SK-N-SH (cell line): ENCODE results near the gene AGBL5. TPM values are rescaled to one million over a fixed set of nuclear protein-coding genes. Genes with fewer than 3 reads are reported as not detected.

Experiments
- CTCF ChIA-PET: fragments of 300-600, 350-600 bp; formaldehyde crosslinking; extraction: SDS; loops from one replicate; lab custom pipeline; 2021; lab: Yijun Ruan, JAX
- POLR2A ChIA-PET: fragments of 350-600 bp; sonication (Branson Sonifier 250); formaldehyde crosslinking; extraction: SDS; loops from one replicate; lab custom pipeline; 2020; ENCODE audit warnings: antibody characterized with exemption, inconsistent platforms; lab: Yijun Ruan, JAX
- DNase-seq: peaks from one replicate; pipeline ENCODE4 v3.0.0; 2012
- H2AFZ ChIP-seq: fragments of 200-600 bp; sonication (generic); 2 replicates; pipeline ENCODE4 v1.8.1; 2016; ENCODE audit warnings: antibody characterized with exemption, mild to moderate bottlenecking, low read depth
- H3F3A ChIP-seq: fragments of 200-600 bp; sonication (generic); replicated peaks from 2 replicates; pipeline ENCODE3; 2016; ENCODE audit warnings: antibody characterized with exemption, mild to moderate bottlenecking; ENCODE audit not compliant: insufficient read depth
- H3K27ac ChIP-seq, 2 experiments: fragments of 200-500 bp in 1 of 2; fragments of 200-600 bp in 1 of 2; sonication (Bioruptor generic) in 1 of 2; sonication (generic), shearing (Covaris generic) in 1 of 2; 2 replicates each; pipeline versions ENCODE4 v1.5.1 to v1.6.1; 2014 to 2016; ENCODE audit warnings: low read depth in 2 of 2, inconsistent platforms in 1 of 2, low read length in 1 of 2, mild to moderate bottlenecking in 1 of 2, mixed read lengths in 1 of 2
- H3K27me3 ChIP-seq: fragments of 200-600 bp; sonication (generic), shearing (Covaris generic); 2 replicates; pipeline ENCODE4 v1.6.1; 2016; ENCODE audit warnings: mixed run types; ENCODE audit not compliant: insufficient read depth
- H3K36me3 ChIP-seq, 2 experiments: fragments of 200-500 bp in 1 of 2; fragments of 200-600 bp in 1 of 2; sonication (Bioruptor generic) in 1 of 2; sonication (generic) in 1 of 2; replicated peaks in 1 of 2; 2 replicates each; pipeline versions ENCODE3 to v1.5.1; 2014 to 2016; ENCODE audit warnings: low read length in 1 of 2, mild to moderate bottlenecking in 1 of 2; ENCODE audit not compliant: insufficient read depth in 2 of 2, control insufficient read depth in 1 of 2
- H3K4me1 ChIP-seq, 2 experiments: fragments of 200-500 bp in 1 of 2; fragments of 200-600 bp in 1 of 2; sonication (Bioruptor generic) in 1 of 2; sonication (generic), shearing (Covaris generic) in 1 of 2; 2 replicates each; pipeline versions ENCODE4 v1.5.1 to v1.6.1; 2014 to 2016; ENCODE audit warnings: low read depth in 1 of 2, low read length in 1 of 2, mixed run types in 1 of 2; ENCODE audit not compliant: insufficient read depth in 2 of 2, control insufficient read depth in 1 of 2
- H3K4me2 ChIP-seq: fragments of 200-600 bp; sonication (generic), shearing (Covaris generic); 2 replicates; pipeline ENCODE4 v1.6.1; 2017; ENCODE audit warnings: mixed run types
- H3K4me3 ChIP-seq, 2 experiments: fragments of 200-500 bp in 1 of 2; fragments of 200-600 bp in 1 of 2; sonication (Bioruptor generic) in 1 of 2; sonication (generic), shearing (Covaris generic) in 1 of 2; 2 replicates each; pipeline versions ENCODE4 v1.5.1 to v1.8.1; 2014 to 2016; ENCODE audit warnings: low read depth in 2 of 2, inconsistent platforms in 1 of 2, low read length in 1 of 2, mild to moderate bottlenecking in 1 of 2, mixed read lengths in 1 of 2, moderate library complexity in 1 of 2
- H3K79me2 ChIP-seq: fragments of 200-600 bp; sonication (generic); 2 replicates; pipeline ENCODE4 v1.8.1; 2017; ENCODE audit warnings: mild to moderate bottlenecking; ENCODE audit not compliant: insufficient read depth
- H3K9ac ChIP-seq: fragments of 200-600 bp; sonication (generic); 2 replicates; pipeline ENCODE4 v1.6.1; 2017; ENCODE audit warnings: mixed run types
- H3K9me2 ChIP-seq: fragments of 200-600 bp; sonication (generic); 2 replicates; pipeline ENCODE4 v1.6.1; 2017; ENCODE audit warnings: mixed run types
- H3K9me3 ChIP-seq: fragments of 200-600 bp; sonication (generic); 2 replicates; pipeline ENCODE4 v1.6.1; 2017; ENCODE audit warnings: mixed run types, mild to moderate bottlenecking, moderate library complexity
- H4K20me1 ChIP-seq: fragments of 200-600 bp; sonication (generic); 2 replicates; pipeline ENCODE4 v1.6.1; 2017; ENCODE audit warnings: mild to moderate bottlenecking, mixed run types; ENCODE audit not compliant: insufficient read depth
- ELF1 ChIP-seq: IDR thresholded peaks from 2 replicates; pipeline ENCODE4 v1.4.0; 2012
- EZH2phosphoT487 ChIP-seq: fragments of 200-600 bp; sonication (generic); IDR thresholded peaks from 2 replicates; pipeline ENCODE4 v1.6.1; 2017; ENCODE audit warnings: low read depth, mixed run types, mild to moderate bottlenecking, antibody characterized with exemption, moderate library complexity, borderline replicate concordance
- FOSL2 ChIP-seq: IDR thresholded peaks from 2 replicates; pipeline ENCODE4 v1.4.0; 2012; ENCODE audit warnings: low read depth, mild to moderate bottlenecking, moderate library complexity, borderline replicate concordance
- FOXJ3 ChIP-seq: sonication (generic); formaldehyde crosslinking; IDR thresholded peaks from 2 replicates; pipeline ENCODE4 v1.5.1; 2020; ENCODE audit warnings: mild to moderate bottlenecking, missing genetic modification reagents
- FOXM1 ChIP-seq: IDR thresholded peaks from 2 replicates; pipeline ENCODE4 v1.4.0; 2012; ENCODE audit warnings: low read depth, mild to moderate bottlenecking
- GABPA ChIP-seq: IDR thresholded peaks from 2 replicates; pipeline ENCODE4 v1.4.0; 2012; ENCODE audit warnings: low read depth, mild to moderate bottlenecking
- GATA2 ChIP-seq: sonication (generic); formaldehyde crosslinking; IDR thresholded peaks from 2 replicates; pipeline ENCODE4 v1.5.0; 2020; ENCODE audit warnings: mild to moderate bottlenecking, missing genetic modification reagents
- NFIC ChIP-seq: IDR thresholded peaks from 2 replicates; pipeline ENCODE4 v1.4.0; 2012; ENCODE audit warnings: borderline replicate concordance
- RAD21 ChIP-seq: IDR thresholded peaks from 2 replicates; pipeline ENCODE4 v1.6.1; 2012; ENCODE audit warnings: mild to moderate bottlenecking, low read length
- RCOR1 ChIP-seq: fragments of 150-350 bp; IDR thresholded peaks from 2 replicates; pipeline ENCODE4 v1.6.1; 2017; ENCODE audit warnings: antibody characterized with exemption, low read length
- RFX5 ChIP-seq: IDR thresholded peaks from 2 replicates; pipeline ENCODE4 v1.6.1; 2012; ENCODE audit warnings: mild to moderate bottlenecking, improper control_type of control experiment, low read length
- TEAD4 ChIP-seq: IDR thresholded peaks from 2 replicates; pipeline ENCODE4 v1.4.0; 2012; ENCODE audit warnings: mild to moderate bottlenecking, borderline replicate concordance; ENCODE audit not compliant: insufficient read depth
- WGBS: methylation state at CpG from one replicate; pipeline ENCODE4 v1.1.6; 2017; ENCODE audit warnings: low lambda C conversion rate; 5-methylcytosine and 5-hydroxymethylcytosine counted together
- polyA plus RNA-seq, 3 experiments: library from polyadenylated mRNA; depleted of rRNA; stranded (reverse); fragments of >200 nt; gene quantifications; 2 replicates each; pipeline ENCODE4 v1.2.3, GENCODE V29; 2012
- TF ChIP-seq, protein P1 (sequence below): IDR thresholded peaks from 2 replicates; pipeline ENCODE4 v1.4.0; 2012; ENCODE audit warnings: low read depth
- TF ChIP-seq, protein P2 (sequence below): fragments of 150-350 bp; IDR thresholded peaks from 2 replicates; pipeline ENCODE4 v1.6.1; 2017; ENCODE audit warnings: antibody characterized with exemption, low read length, low read depth, borderline replicate concordance
- TF ChIP-seq, protein P3 (sequence below): IDR thresholded peaks from 2 replicates; pipeline ENCODE4 v1.6.1; 2012; ENCODE audit warnings: mild to moderate bottlenecking, low read depth, low read length, moderate library complexity
- TF ChIP-seq, protein P4 (sequence below): IDR thresholded peaks from 2 replicates; pipeline ENCODE4; 2012

Gene AGBL5
- polyA plus RNA-seq, 1 of the 3 experiments (the other 2 are of a cell fraction): 45.5 TPM

DNA sequence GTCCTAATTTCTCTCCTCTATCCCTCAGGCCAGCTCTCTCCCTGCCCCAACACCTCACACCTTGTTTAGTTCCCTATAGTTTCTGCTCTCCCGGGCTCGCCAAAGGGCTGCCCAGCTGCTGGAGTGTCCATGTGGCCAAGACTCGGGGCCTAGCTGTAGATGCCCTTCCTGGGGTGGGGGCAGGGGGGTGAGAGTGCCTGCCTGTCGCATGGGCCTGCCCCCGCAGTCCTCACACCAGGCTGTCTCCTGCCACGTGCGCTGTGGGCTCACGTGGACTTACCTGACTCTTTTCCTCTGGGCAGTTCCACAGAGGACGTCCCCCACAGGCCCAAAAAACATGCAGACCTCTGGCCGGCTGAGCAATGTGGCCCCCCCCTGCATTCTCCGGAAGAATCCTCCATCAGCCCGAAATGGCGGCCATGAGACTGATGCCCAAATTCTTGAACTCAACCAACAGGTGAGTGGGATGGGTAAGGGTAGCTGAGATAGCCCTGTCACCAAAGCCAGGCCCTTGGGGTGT lies 26.1 kb upstream of the AGBL5 start (continued):
- TF ChIP-seq EZH2phosphoT487: no peak
- TF ChIP-seq, protein P1, sequence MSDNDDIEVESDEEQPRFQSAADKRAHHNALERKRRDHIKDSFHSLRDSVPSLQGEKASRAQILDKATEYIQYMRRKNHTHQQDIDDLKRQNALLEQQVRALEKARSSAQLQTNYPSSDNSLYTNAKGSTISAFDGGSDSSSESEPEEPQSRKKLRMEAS: no peak

DNA sequence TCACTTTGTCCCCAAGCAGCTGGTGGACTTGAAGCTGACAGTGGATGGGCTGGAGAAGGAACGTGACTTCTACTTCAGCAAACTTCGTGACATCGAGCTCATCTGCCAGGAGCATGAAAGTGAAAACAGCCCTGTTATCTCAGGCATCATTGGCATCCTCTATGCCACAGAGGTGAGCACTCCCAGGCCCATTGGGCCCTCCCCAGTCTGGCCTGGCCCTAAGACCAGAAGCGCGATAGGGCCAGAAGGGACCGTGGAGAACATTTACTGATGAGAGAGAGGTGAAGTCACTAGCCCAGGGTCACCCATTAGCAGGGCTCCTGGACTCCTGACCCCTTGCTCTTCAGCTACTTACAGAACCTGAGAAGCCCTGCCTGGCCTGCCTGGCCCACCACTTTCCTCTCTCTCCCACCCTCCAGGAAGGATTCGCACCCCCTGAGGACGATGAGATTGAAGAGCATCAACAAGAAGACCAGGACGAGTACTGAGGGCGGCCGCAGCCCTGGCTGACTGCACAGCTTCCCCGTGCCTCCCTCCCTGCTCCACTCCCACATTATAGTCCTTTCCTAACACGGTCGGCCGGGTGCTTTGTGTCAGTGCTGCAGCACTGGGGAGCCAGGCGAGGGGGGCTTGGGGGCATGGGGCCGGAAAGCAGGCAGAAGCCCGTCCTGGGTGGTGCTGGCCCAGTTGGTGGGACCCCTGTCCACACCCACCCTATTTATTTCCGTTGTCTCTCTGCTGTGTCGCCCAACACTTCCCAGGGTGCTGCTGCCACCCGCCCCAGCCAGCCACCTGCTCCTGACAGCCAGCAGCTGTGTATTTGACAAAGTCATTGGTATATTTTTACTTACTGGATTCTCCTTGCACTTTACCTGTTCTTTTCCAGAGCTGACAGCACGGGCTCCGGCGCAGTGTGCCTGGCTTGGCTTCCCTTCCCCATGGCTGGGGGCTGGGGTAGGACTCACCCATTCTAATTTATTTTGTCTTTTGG lies 25.3 kb upstream of the AGBL5 start:
- no peak overlapping the region for H3K27ac ChIP-seq
- H4K20me1 ChIP-seq: no peaks in the 10 kb centered on the region

More for the DNA sequence above, 25.3 kb upstream of the AGBL5 start:
- no peak for DNase-seq
- no peak overlapping the region for H3K4me3 ChIP-seq
- H3F3A ChIP-seq: no peaks in the 10 kb centered on the region
- no peaks in the 10 kb centered on the region for H3K27me3 ChIP-seq
- H3K9me2 ChIP-seq: no peaks in the 10 kb centered on the region
- TF ChIP-seq, protein P2, sequence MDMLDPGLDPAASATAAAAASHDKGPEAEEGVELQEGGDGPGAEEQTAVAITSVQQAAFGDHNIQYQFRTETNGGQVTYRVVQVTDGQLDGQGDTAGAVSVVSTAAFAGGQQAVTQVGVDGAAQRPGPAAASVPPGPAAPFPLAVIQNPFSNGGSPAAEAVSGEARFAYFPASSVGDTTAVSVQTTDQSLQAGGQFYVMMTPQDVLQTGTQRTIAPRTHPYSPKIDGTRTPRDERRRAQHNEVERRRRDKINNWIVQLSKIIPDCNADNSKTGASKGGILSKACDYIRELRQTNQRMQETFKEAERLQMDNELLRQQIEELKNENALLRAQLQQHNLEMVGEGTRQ: no peak
- no peak for TF ChIP-seq EZH2phosphoT487
- TF ChIP-seq, protein P3, sequence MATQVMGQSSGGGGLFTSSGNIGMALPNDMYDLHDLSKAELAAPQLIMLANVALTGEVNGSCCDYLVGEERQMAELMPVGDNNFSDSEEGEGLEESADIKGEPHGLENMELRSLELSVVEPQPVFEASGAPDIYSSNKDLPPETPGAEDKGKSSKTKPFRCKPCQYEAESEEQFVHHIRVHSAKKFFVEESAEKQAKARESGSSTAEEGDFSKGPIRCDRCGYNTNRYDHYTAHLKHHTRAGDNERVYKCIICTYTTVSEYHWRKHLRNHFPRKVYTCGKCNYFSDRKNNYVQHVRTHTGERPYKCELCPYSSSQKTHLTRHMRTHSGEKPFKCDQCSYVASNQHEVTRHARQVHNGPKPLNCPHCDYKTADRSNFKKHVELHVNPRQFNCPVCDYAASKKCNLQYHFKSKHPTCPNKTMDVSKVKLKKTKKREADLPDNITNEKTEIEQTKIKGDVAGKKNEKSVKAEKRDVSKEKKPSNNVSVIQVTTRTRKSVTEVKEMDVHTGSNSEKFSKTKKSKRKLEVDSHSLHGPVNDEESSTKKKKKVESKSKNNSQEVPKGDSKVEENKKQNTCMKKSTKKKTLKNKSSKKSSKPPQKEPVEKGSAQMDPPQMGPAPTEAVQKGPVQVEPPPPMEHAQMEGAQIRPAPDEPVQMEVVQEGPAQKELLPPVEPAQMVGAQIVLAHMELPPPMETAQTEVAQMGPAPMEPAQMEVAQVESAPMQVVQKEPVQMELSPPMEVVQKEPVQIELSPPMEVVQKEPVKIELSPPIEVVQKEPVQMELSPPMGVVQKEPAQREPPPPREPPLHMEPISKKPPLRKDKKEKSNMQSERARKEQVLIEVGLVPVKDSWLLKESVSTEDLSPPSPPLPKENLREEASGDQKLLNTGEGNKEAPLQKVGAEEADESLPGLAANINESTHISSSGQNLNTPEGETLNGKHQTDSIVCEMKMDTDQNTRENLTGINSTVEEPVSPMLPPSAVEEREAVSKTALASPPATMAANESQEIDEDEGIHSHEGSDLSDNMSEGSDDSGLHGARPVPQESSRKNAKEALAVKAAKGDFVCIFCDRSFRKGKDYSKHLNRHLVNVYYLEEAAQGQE: no peak
- no peak for TF ChIP-seq FOXM1
- TF ChIP-seq FOXJ3 (CRISPR knock-in tag): no peak
- no peak for TF ChIP-seq RCOR1
- TF ChIP-seq GATA2 (CRISPR knock-in tag): no peak
- no peak for TF ChIP-seq TEAD4
- TF ChIP-seq FOSL2: no peak
- TF ChIP-seq NFIC: no peak
- TF ChIP-seq, protein P1: no peak
- TF ChIP-seq, protein P4, sequence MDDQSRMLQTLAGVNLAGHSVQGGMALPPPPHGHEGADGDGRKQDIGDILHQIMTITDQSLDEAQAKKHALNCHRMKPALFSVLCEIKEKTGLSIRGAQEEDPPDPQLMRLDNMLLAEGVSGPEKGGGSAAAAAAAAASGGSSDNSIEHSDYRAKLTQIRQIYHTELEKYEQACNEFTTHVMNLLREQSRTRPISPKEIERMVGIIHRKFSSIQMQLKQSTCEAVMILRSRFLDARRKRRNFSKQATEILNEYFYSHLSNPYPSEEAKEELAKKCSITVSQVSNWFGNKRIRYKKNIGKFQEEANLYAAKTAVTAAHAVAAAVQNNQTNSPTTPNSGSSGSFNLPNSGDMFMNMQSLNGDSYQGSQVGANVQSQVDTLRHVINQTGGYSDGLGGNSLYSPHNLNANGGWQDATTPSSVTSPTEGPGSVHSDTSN: no peak
- TF ChIP-seq GABPA: no peak
- TF ChIP-seq ELF1: no peak
- no peak for TF ChIP-seq RFX5
- no peak for TF ChIP-seq RAD21
- H3K79me2 ChIP-seq: peaks cover 8% of the 10 kb centered on the region; the same call in 1 of the 2 replicates
- POLR2A ChIA-PET: no interaction called here
- no peaks in the 10 kb centered on the region for H3K9me3 ChIP-seq
- CTCF ChIA-PET: interaction anchor here (0.9 to 33.3 kb wide), 8 partner anchors 9 to 180 kb away, joined by 3 to 1017 read pairs (median 4); partner anchors contain the start of genes KHK and MAPRE3
- WGBS: 98% methylated on average over 24 of the region's 24 CpGs
- peaks cover 0 to 3% of the 10 kb centered on the region in 2 experiments; a peak in 1 of 4 replicates for H3K4me1 ChIP-seq
- no peak overlapping the region for H3K4me2 ChIP-seq
- H2AFZ ChIP-seq: no peak overlapping the region
- H3K36me3 ChIP-seq: peaks cover 0 to 49% of the 10 kb centered on the region in 2 experiments
- H3K9ac ChIP-seq: no peak overlapping the region
